ENCODE data around the gene IFI27L1.

GRCh38 chr14:94115631-94116030, 34.5 kb downstream of the IFI27L1 start:
- TF ChIP-seq POLR2A (IDR thresholded peaks at IDR 0.05; ENCODE audit: low read length), result no peak
- no peak for TF ChIP-seq GATA1 (IDR thresholded peaks at IDR 0.05; ENCODE audit: low read depth, low read length)

Data from erythroblast (primary cell).